GM19193 (cell line): ENCODE results near the gene CD9.

Source experiments
- POLR2A ChIP-seq: IDR thresholded peaks from 4 replicates; pipeline ENCODE4 v1.6.1; 2011; ENCODE audit not compliant: insufficient read depth, insufficient read length; ENCODE audit errors: extremely low read depth

Gene CD9

DNA sequence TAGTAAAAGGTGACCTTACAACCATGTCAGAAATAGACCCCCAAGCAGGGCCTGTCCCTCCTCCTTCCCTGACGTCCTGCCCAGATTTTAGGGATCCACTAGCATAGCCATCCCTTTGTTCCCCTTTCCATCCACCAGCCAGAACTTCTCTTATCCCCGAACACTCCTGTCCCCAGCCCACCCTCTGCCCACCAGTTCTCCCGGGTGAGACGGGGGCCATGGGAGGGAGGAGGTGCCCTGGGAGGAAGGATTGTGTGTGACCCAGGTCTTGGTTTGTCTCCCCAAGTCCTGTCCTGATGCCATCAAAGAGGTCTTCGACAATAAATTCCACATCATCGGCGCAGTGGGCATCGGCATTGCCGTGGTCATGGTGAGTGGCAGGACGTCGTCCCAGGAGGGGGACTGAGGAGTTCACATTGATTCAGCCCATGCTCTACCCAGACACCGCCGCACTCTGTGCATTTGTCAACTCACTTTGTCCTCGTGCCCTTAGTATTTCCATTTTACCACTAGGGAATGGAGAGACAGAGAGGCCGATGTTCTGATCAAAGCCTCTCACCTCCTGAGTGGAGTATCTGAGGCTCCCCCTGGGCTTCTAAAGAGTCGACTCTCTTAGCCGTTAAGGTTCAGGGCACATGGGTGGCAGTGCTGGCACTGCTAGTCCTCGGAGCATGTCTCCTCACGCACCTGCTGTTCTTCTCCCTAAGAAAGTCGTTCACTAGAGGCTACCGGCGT, 35.9 kb downstream of the CD9 start:
- no peak for TF ChIP-seq POLR2A

DNA sequence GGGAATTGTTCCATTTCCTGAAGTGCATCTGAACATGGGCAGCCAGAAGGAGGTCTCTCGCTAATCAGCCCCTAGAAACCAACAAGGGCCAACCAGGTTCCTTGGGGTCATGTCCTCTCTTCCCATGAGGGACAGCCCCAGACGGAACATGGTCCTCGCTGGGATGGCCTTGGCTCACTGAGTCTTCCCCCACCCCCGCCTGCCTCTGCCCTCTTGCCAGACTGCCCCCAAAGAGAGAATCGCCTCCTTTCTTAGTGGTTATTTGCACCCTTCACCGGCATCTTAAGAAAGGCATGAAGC, 36.4 kb downstream of the CD9 start:
- no peak for TF ChIP-seq POLR2A

DNA sequence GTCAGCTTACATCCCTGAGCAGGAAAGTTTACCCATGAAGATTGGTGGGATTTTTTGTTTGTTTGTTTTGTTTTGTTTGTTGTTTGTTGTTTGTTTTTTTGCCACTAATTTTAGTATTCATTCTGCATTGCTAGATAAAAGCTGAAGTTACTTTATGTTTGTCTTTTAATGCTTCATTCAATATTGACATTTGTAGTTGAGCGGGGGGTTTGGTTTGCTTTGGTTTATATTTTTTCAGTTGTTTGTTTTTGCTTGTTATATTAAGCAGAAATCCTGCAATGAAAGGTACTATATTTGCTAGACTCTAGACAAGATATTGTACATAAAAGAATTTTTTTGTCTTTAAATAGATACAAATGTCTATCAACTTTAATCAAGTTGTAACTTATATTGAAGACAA, 37.6 kb downstream of the CD9 start:
- no peak for TF ChIP-seq POLR2A

DNA sequence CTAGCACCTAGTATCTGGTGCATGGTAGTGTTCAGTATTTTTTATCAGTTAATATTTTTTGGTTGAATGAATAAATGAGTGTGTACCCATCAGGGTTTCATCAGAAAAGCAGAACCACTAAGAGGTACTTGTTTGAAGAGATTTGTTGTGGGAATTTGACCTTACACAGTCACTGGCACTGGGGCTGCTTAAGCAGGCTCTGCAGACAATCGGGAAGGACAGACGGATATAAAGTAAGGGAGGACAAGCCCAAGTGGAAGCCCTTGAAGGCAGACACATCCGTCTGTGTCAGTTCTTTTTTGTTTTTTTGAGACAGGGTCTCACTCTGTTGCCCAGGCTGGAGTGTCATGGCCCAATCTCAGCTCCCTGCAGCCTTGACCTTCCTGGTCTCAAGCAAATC, 38.7 kb downstream of the CD9 start:
- no peak for TF ChIP-seq POLR2A

DNA sequence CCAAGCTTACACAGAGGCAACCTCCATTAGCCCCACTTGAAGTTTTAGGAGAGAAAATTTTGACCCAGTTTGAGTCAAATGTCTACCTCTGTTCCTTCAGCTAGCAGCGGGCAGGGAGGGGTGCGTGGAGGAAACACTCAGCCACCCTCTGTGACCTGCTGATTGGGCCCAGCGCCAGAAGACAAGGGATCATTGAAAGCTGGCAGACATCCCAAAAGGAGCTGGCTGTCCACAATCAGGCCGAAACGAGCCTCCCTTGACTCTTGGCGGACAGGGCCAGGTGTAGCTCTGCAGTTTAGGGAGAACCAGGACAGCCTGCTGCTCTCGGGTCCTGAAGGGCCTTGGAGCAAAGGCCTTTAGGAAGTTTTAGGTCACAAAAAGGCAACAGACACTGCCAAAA, 41.3 kb downstream of the CD9 start:
- no peak for TF ChIP-seq POLR2A

DNA sequence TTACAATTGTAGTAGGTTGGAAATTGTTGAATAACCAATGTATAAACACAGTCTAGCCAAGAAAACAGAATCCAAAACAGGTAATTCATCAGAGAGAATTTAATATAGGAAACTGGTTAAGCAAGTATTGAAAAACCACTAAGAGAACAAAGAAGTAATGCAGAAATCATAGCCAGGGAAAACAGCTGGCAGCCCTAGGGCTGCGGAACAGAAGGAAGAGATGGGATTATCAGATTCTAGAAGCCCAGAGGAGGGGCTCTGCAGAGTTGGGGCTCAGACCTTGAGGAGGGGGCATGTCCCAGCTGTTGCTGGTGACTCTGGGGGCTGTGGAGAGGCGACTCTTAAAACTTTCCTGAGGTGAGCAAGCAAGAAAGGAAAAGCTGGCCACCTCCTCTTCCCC, 49.4 kb downstream of the CD9 start:
- no peak for TF ChIP-seq POLR2A

DNA sequence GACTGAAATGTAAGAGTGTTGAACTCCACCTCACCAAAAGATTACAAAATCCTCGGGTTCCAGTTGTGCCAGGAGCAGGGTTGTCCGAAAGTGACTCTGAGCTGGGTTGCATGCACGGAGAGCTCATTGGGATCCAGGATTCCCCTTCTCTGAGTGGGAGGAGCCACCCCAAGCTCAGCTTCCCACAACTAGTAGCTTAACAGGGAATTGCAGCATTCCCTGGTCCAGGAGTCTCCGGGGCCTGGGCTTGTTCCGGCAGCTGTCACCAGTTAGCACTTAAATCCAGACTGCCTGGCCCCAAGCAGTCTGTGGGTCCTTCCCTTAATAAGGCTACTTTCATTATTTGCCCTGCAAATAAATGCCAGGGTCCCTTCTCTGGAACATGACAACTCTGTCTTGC, 50.1 kb downstream of the CD9 start:
- no peak for TF ChIP-seq POLR2A

DNA sequence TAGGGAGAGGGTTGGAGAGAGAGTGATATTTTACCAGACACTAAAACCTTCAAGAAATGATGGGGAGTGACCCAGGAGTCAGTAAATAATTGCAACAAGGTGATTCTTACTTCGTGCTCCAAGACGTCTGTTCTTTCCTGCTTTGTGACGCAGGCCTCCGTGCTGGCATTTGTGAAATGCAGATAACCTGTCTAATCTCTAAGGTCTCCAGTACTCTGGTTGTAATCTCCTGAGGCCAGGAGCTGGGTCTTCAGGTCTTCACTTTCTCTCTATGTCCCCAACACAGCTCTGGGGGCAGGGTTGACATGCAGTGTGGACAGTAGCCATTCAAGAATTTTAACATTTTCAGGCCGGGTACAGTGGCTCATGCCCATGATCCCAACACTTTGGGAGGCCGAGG, 53.1 kb downstream of the CD9 start:
- TF ChIP-seq POLR2A: no peak

DNA sequence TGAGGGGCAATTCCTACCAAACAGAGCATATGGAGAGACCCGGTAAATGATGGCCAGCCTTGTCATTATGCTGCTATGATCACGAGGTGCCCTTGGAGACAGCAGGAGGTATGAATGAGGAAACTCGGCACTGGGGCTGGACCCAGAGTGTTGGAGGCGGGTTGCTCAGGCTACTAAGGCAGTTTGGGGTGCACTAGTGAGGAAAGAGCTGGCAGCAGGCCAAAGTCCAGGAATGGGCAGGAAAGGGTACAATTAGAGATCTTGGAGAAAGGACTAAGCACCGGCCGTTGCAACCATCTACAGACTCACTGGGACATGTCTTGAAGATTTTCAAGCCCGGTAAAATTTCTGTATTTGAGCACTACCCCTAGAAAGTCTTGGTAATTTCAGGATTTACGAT, 54.3 kb downstream of the CD9 start:
- no peak for TF ChIP-seq POLR2A

DNA sequence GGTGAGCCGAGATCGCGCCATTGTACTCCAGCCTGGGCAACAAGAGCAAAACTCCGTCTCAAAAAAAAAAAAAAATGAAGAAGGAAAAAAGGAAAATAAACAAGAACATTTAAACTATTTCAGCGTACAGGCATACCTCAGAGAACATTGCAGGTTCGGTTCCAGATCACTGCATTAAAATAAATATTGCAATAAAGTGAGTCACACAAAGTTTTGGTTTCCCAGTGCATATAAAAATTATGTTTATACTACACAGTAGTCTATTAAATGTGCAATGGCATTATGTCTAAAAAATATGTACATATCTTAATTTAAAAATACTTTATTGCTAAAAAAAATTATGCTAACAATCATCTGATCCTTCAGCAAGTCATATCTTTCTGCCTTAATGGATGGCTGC, 56.8 kb downstream of the CD9 start:
- no peak for TF ChIP-seq POLR2A

DNA sequence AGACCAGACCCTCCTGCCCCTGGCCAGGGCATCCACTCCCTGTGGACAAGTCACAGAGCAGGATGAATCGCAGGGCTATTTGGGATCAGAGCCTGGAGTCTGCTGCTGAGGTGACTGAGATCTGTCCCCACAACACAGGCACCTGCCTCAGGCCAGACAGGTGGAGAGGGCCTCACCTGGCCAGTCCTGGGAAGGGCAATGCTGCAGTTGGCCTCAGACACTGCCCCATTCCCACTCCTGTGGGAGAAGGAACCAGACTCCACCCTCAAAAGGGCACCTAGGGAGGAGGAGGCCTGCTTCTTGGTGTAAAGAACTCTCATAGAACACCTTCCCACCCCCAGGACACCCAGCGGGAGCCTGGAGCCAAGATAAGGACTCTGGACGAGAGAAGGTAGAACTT, 62.0 kb downstream of the CD9 start:
- no peak for TF ChIP-seq POLR2A

DNA sequence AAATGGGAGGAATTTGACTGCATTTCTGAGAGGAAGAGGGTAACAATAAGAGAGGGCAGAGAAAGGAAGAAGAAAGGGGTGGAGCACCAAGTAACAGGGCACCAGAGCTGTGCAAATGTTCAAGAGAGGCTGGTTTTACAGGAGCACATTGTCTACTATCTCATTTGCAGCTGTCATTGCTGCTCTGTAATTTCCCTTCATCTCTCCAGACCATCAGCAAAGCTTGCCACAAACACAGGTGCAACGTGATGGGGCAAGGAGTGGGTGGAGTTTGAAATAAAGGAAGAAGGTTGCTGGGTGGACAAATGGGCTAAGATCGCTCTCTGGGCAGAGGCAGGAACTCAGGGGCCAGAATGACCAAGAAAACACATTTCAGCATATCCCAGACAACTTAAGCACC, 62.4 kb downstream of the CD9 start:
- TF ChIP-seq POLR2A: no peak

DNA sequence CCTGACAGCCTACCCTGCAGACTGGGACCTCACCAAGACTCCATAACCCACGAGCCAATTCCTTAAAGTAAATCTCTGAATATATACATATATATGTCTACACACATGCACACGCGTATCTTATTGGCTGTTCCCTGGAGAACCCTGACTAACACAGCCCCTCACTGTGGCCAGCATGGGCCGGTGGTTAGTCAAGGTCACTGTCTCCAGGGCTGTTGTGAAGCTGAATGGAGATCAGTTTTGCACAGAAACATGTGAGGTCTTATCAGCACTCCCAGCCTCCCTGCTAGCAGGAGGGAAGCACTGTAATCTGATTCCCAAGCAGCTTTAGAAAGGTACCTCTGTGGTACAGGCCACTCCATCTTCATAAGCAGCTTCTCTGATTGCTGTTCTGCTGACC, 63.7 kb downstream of the CD9 start:
- no peak for TF ChIP-seq POLR2A

DNA sequence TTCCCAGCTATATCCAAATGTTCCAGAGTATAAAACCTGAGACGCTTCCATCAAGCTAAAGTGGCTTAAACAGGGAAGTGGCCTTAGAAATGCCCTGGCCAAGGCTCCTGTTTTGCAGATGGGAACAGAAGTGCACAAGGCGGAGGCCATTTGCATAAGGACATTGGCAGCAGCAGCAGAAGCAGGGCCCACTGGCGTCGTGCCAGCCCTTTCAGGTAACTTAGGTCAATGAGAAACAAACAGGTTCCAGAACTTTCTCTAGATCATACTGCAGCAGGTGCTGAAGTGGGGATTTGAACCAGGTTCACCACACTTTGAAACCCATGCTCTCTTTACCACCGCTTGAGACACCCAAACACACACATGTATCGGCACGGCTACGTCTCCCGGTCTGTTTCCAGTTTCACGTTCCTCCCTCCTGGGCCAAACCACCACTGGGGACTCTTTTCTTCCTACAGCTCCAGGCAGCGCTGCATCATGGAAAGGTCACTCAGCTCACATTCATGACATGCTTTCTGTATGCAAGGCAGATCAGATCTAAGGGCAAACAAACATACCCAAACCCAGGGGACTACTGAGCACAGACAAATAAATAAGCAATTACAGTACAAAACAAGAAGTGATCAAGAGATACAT, 64.3 kb downstream of the CD9 start:
- no peak for TF ChIP-seq POLR2A

DNA sequence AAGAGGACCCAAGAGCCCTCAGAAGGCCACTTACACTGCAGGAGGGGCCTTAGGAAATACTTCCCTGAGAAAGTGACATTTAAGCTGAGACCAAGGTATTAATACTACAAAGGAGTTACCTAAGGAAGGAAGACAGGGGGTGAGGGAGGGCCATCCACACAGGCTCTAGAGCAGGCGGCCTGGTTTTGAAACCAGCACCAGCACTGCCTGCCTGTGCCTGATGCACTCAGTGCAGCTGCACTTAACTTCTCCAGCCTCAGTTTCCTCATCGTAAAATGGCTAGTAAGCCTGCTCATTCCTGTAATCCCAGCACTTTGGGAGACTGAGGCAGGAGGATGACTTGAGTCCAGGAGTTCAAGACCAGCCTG, 64.8 kb downstream of the CD9 start:
- no peak for TF ChIP-seq POLR2A

DNA sequence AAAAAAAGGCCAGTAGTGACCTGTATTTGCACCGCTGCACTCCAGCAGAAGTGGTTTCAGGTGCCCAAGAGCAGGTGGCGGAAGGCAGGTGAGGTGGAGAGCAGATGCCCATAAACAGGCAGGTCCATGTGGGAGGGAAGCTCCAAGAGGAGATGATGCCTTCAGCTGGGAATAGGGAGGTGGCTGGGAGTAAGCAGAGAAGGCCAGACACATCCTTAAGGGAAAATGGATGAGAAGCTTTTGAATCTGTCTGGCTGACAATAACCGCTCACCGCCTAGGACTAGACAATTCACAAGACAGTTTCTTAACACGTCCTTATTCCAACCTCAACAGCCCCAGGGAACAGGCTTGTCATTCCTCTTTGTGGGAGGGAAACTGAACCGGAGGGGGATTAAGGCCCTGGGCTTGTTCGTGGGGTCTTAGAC, 66.4 kb downstream of the CD9 start:
- no peak for TF ChIP-seq POLR2A
